Measurements from ENCODE around the gene BLACAT1.

The BLACAT1 gene

GRCh38 chr1:205451759-205452164 is 4.1 kb downstream of the BLACAT1 start:
- Histone ChIP-seq H3K27me3 (ENCODE audit: insufficient read depth, poor library complexity, severe bottlenecking) (peaks cover 40% of the 10 kb centered on the region), H3K27ac (replicated peaks) (no peak overlapping the region), H3K4me3 (replicated peaks; ENCODE audit: insufficient read depth, low read length) (no peak overlapping the region)
- no peak for DNase-seq (ENCODE audit: low read depth in 1 of 2, low spot score in 1 of 2)
- TF ChIP-seq, protein P1, sequence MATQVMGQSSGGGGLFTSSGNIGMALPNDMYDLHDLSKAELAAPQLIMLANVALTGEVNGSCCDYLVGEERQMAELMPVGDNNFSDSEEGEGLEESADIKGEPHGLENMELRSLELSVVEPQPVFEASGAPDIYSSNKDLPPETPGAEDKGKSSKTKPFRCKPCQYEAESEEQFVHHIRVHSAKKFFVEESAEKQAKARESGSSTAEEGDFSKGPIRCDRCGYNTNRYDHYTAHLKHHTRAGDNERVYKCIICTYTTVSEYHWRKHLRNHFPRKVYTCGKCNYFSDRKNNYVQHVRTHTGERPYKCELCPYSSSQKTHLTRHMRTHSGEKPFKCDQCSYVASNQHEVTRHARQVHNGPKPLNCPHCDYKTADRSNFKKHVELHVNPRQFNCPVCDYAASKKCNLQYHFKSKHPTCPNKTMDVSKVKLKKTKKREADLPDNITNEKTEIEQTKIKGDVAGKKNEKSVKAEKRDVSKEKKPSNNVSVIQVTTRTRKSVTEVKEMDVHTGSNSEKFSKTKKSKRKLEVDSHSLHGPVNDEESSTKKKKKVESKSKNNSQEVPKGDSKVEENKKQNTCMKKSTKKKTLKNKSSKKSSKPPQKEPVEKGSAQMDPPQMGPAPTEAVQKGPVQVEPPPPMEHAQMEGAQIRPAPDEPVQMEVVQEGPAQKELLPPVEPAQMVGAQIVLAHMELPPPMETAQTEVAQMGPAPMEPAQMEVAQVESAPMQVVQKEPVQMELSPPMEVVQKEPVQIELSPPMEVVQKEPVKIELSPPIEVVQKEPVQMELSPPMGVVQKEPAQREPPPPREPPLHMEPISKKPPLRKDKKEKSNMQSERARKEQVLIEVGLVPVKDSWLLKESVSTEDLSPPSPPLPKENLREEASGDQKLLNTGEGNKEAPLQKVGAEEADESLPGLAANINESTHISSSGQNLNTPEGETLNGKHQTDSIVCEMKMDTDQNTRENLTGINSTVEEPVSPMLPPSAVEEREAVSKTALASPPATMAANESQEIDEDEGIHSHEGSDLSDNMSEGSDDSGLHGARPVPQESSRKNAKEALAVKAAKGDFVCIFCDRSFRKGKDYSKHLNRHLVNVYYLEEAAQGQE (IDR thresholded peaks at IDR 0.05; ENCODE audit: insufficient replicate concordance, low read depth), result no peak
- TF ChIP-seq, protein P2, sequence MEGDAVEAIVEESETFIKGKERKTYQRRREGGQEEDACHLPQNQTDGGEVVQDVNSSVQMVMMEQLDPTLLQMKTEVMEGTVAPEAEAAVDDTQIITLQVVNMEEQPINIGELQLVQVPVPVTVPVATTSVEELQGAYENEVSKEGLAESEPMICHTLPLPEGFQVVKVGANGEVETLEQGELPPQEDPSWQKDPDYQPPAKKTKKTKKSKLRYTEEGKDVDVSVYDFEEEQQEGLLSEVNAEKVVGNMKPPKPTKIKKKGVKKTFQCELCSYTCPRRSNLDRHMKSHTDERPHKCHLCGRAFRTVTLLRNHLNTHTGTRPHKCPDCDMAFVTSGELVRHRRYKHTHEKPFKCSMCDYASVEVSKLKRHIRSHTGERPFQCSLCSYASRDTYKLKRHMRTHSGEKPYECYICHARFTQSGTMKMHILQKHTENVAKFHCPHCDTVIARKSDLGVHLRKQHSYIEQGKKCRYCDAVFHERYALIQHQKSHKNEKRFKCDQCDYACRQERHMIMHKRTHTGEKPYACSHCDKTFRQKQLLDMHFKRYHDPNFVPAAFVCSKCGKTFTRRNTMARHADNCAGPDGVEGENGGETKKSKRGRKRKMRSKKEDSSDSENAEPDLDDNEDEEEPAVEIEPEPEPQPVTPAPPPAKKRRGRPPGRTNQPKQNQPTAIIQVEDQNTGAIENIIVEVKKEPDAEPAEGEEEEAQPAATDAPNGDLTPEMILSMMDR (IDR thresholded peaks at IDR 0.05; ENCODE audit: insufficient read depth, low read length), result no peak
- no peak for TF ChIP-seq POLR2AphosphoS5 (IDR thresholded peaks at IDR 0.05; ENCODE audit: low read depth)
- TF ChIP-seq SPI1 (IDR thresholded peaks at IDR 0.05; ENCODE audit: borderline replicate concordance, low read depth), result no peak
- TF ChIP-seq GABPA (IDR thresholded peaks at IDR 0.05; ENCODE audit: low read depth), result no peak

DNA sequence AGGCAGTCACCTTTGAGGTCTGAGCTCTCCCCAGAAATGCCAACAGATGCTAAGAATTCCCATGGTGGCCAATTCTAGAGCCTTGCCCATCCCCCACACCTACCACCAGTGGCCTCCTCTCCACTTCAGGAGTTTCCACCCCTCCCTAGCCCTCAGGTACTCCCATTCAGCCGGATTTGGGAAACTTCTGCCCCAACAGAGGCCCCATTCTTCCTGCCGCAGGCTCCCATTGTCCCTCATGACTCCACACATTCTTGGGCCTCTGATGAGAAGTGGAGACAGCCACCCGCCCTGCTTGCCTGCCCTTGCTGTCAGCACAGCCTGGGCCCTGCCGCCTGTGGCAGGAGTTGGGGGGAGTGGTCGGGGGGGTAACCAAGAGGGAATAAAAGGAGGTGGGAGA is 4.6 kb downstream of the BLACAT1 start:
- TF ChIP-seq SPI1 (IDR thresholded peaks at IDR 0.05; ENCODE audit: borderline replicate concordance, low read depth) (no peak), GABPA (IDR thresholded peaks at IDR 0.05; ENCODE audit: low read depth) (no peak), POLR2AphosphoS5 (IDR thresholded peaks at IDR 0.05; ENCODE audit: low read depth) (no peak)
- TF ChIP-seq, protein P2 (IDR thresholded peaks at IDR 0.05; ENCODE audit: insufficient read depth, low read length), result no peak
- TF ChIP-seq, protein P1 (IDR thresholded peaks at IDR 0.05; ENCODE audit: insufficient replicate concordance, low read depth), result no peak
- Histone ChIP-seq H3K27ac (replicated peaks) (no peak overlapping the region), H3K4me3 (replicated peaks; ENCODE audit: insufficient read depth, low read length) (no peak overlapping the region), H3K27me3 (ENCODE audit: insufficient read depth, poor library complexity, severe bottlenecking) (peaks cover 35% of the 10 kb centered on the region)
- no peak for DNase-seq (ENCODE audit: low read depth in 1 of 2, low spot score in 1 of 2)

GRCh38 chr1:205450448-205450847 is 5.4 kb downstream of the BLACAT1 start:
- TF ChIP-seq SPI1 (IDR thresholded peaks at IDR 0.05; ENCODE audit: borderline replicate concordance, low read depth) (no peak), GABPA (IDR thresholded peaks at IDR 0.05; ENCODE audit: low read depth) (no peak), POLR2AphosphoS5 (IDR thresholded peaks at IDR 0.05; ENCODE audit: low read depth) (no peak)
- TF ChIP-seq, protein P1 (IDR thresholded peaks at IDR 0.05; ENCODE audit: insufficient replicate concordance, low read depth), result no peak
- TF ChIP-seq, protein P2 (IDR thresholded peaks at IDR 0.05; ENCODE audit: insufficient read depth, low read length), result no peak
- no peak overlapping the region for H3K4me3 ChIP-seq (replicated peaks; ENCODE audit: insufficient read depth, low read length)
- H3K27me3 ChIP-seq (ENCODE audit: insufficient read depth, poor library complexity, severe bottlenecking), result peaks cover 28% of the 10 kb centered on the region
- H3K27ac ChIP-seq (replicated peaks), result no peak overlapping the region
- no peak for DNase-seq (ENCODE audit: low read depth in 1 of 2, low spot score in 1 of 2)

Measured in HL-60 (cell line).